ENCODE measurements around the gene CACNA1C.

CACNA1C gene

DNA sequence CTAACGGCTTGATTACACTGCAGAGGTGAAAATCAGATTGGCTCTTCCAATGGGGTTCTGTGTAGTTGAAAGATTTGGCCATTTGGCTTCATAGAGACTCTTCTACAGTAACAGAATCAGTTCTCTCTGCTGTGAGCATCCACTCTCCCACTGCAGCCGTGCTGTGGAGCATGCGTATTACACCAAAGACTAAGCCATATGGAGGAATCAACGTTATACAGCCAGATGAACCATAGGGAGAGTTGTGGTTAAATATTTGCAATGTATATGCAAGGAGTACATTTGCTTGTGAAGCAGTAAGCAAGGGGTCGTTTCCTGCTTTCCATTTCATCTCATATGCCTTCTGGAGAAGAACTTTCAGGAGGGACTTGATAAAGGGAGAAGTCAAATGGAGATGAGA is 410.9 kb downstream of the CACNA1C start:
- H3K27me3 ChIP-seq (ENCODE audit: low read depth, low read length): no peaks in the 10 kb centered on the region

DNA sequence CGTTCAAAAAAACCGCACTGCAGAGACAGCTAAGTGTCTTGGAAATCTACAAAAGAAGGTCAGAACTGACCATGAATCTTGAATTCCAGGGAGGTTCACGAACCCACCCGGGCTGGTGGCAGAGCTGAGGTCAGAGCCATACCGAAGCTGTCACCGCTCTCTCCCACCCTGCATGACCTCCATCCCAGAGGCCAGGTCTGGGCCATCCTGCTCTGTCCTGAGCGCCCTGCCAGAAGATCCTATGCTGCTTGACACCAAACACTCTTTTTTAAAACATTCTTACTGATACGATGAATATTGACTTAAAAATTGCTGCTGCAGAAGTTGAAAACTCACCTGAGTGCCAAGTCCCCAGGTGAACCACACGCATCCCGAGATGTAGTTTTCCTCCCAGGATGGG is 412.9 kb downstream of the CACNA1C start:
- Histone ChIP-seq H3K27ac (ENCODE audit: low read length) (no peak overlapping the region), H3K4me1 (ENCODE audit: control insufficient read depth in 1 of 2, insufficient read depth in 2 of 2, low read length in 2 of 2) (no peaks in the 10 kb centered on the region), H3K4me3 (ENCODE audit: low read depth in 1 of 2, low read length in 2 of 2) (no peak overlapping the region), H3K27me3 (ENCODE audit: low read depth, low read length) (no peaks in the 10 kb centered on the region), H3K9me3 (ENCODE audit: control insufficient read depth in 1 of 2, low read length in 2 of 2) (no peaks in the 10 kb centered on the region), H3K36me3 (ENCODE audit: control insufficient read depth in 1 of 2, insufficient read depth in 2 of 2, low read length in 2 of 2) (peaks cover 0 to 4% of the 10 kb centered on the region in 2 donors)

More for the DNA sequence above, 410.9 kb downstream of the CACNA1C start:
- Histone ChIP-seq H3K4me1 (ENCODE audit: control insufficient read depth in 1 of 2, insufficient read depth in 2 of 2, low read length in 2 of 2) (no peaks in the 10 kb centered on the region), H3K27ac (ENCODE audit: low read length) (no peak overlapping the region), H3K4me3 (ENCODE audit: low read depth in 1 of 2, low read length in 2 of 2) (no peak overlapping the region), H3K9me3 (ENCODE audit: control insufficient read depth in 1 of 2, low read length in 2 of 2) (no peaks in the 10 kb centered on the region), H3K36me3 (ENCODE audit: control insufficient read depth in 1 of 2, insufficient read depth in 2 of 2, low read length in 2 of 2) (peaks cover 0 to 4% of the 10 kb centered on the region in 2 donors)

DNA sequence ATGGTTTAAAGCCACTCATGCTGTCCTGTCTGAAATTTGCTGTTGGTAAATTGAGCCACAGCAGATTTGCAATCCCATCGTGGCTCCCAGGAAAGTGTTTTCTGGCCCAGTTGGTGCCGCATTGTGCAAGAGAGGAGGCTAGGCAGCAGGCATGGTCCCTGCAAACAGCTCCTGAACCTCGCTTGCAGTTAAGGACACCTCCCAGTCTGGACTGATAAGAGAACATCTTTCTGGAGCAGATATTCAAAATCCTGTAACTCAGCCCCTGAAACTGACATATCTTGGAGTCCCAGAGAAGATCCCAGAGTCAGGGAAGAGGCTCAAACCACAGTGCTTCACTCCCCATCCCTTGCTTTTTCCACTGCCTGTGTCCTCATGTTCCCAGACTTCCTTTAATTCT is 413.4 kb downstream of the CACNA1C start:
- Histone ChIP-seq H3K27me3 (ENCODE audit: low read depth, low read length) (no peaks in the 10 kb centered on the region), H3K4me3 (ENCODE audit: low read depth in 1 of 2, low read length in 2 of 2) (no peak overlapping the region), H3K36me3 (ENCODE audit: control insufficient read depth in 1 of 2, insufficient read depth in 2 of 2, low read length in 2 of 2) (peaks cover 0 to 4% of the 10 kb centered on the region in 2 donors), H3K27ac (ENCODE audit: low read length) (no peak overlapping the region), H3K4me1 (ENCODE audit: control insufficient read depth in 1 of 2, insufficient read depth in 2 of 2, low read length in 2 of 2) (no peaks in the 10 kb centered on the region), H3K9me3 (ENCODE audit: control insufficient read depth in 1 of 2, low read length in 2 of 2) (no peaks in the 10 kb centered on the region)

DNA sequence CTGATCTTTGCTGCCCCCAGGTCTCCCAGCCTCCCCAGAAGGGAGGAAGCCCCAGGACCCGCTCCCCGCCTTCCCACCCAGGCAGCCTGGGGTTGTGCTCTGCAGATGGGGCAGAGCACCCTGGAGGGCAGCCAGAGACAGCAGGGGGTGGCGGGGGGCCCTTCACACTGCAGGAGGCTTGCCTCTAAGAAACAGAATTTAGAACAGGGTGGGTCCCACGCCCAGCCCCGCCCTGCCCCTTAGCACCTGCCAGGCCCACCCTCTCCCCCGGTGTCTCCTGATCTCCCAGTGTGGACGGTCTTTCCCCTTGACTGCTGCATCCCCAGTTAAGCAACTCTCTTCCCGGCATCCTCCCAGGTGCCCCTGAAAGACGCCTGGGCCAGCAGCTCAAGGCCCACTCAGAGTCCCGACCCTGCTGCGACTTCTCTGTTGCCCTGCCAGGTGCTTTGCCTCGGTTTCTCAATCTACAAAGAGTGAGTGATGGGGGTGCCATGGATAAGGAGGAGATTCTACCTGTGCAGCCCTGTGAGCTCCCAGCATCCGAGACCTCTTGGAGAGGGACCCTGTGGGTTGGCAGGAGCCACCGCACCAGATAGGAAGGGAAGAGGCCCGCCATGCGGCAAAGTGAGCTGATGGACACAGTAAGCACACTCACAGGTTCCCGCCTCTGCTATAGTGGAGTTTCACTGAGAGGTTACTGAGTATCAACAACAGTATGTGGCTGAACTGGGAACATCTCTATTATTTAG is 414.8 kb downstream of the CACNA1C start:
- Histone ChIP-seq H3K9me3 (ENCODE audit: control insufficient read depth in 1 of 2, low read length in 2 of 2) (no peaks in the 10 kb centered on the region), H3K27me3 (ENCODE audit: low read depth, low read length) (no peaks in the 10 kb centered on the region), H3K4me3 (ENCODE audit: low read depth in 1 of 2, low read length in 2 of 2) (no peak overlapping the region), H3K36me3 (ENCODE audit: control insufficient read depth in 1 of 2, insufficient read depth in 2 of 2, low read length in 2 of 2) (no peaks in the 10 kb centered on the region), H3K4me1 (ENCODE audit: control insufficient read depth in 1 of 2, insufficient read depth in 2 of 2, low read length in 2 of 2) (no peaks in the 10 kb centered on the region), H3K27ac (ENCODE audit: low read length) (no peak overlapping the region)

DNA sequence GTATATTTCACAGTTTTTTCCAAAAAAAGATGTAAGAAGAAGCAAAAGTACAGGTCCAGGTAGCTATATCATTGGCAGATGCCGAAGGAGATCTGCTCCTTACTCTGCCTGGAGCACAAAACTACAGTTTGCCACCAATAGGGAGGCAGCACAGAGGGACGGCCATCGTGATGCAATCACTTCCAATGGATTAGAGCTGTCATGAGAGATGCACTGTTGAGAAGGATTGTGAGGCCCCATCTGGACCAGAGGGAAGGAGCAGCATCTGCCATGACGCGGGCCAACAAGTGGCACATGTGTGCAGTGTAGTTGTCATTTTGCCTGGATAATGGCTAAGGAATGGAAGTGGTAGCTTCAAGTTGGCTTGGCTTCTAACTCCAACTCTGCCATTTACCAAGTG is 423.2 kb downstream of the CACNA1C start:
- Histone ChIP-seq H3K4me1 (ENCODE audit: control insufficient read depth in 1 of 2, insufficient read depth in 2 of 2, low read length in 2 of 2) (no peaks in the 10 kb centered on the region), H3K9me3 (ENCODE audit: control insufficient read depth in 1 of 2, low read length in 2 of 2) (no peaks in the 10 kb centered on the region), H3K27me3 (ENCODE audit: low read depth, low read length) (no peaks in the 10 kb centered on the region), H3K27ac (ENCODE audit: low read length) (no peak overlapping the region), H3K4me3 (ENCODE audit: low read depth in 1 of 2, low read length in 2 of 2) (no peak overlapping the region), H3K36me3 (ENCODE audit: control insufficient read depth in 1 of 2, insufficient read depth in 2 of 2, low read length in 2 of 2) (no peaks in the 10 kb centered on the region)

DNA sequence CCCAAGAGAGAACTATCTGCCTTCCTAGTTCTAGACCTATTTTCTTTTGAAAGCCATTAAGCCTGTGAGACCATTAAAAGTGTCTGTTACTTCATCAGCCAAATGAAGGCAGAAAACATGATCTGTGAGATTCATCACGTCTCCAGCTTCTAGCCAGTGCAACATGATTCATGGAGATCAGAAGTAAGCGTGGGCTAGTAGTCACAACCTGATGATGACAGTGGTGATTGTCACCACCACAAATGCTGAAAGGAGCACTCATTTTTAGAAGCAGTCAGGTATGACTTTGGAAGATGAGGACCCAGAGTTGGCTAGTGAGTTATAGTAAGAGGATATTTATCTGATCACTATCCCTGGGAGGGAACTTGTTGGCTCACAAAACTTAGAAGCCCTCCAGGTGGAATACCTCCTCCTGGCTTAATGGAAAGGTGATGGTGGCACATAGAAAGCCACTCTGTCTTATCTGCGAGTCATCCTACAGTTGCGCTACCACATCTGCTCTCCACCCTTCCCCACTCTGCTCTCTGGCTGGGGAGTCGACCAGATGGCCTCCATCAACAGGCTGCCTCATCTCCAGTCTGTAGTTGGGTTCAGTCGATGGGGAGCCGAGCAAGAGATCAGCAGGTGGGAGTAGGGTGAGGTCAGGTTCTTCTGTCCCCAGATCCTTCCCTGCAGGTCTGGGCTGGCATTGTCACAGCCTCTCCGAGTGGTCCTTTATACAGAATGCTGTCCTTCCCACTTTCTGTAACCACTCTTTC is 424.4 kb downstream of the CACNA1C start:
- Histone ChIP-seq H3K4me1 (ENCODE audit: control insufficient read depth in 1 of 2, insufficient read depth in 2 of 2, low read length in 2 of 2) (no peaks in the 10 kb centered on the region), H3K4me3 (ENCODE audit: low read depth in 1 of 2, low read length in 2 of 2) (no peak overlapping the region), H3K27ac (ENCODE audit: low read length) (no peak overlapping the region), H3K27me3 (ENCODE audit: low read depth, low read length) (no peaks in the 10 kb centered on the region), H3K9me3 (ENCODE audit: control insufficient read depth in 1 of 2, low read length in 2 of 2) (no peaks in the 10 kb centered on the region), H3K36me3 (ENCODE audit: control insufficient read depth in 1 of 2, insufficient read depth in 2 of 2, low read length in 2 of 2) (no peaks in the 10 kb centered on the region)

DNA sequence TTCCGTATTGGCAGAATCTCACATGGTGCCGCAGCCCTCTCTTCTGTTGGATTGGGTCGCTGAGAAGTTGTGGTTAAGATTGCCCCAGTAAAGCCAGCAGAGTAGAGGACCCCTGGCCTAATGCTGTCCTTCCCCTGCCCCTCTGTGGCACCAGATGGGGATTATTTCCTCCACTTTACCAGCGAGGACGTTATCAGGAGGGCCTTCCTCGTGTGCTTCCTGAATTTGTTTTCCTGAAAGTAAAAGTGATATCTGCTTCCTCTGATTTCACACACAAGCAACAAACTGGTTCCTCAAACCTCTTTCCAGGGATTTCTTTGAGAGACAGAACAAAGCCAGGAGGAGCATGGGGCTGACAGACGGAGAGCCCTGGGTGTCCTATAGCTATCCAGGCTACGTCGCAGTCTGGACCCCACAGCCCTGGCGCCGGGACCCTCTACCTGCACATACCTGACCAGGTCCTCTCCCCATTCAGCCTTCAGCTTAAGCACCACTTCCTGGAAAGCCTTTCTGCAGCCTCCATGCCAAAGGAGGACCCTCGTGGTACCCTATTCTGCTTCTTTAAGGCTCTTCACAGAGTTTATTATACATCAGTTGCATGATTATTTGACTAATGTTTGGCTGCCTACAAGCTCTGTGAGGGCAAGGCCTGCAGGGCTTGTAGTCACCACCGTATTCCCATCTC is 427.2 kb downstream of the CACNA1C start:
- H3K27ac ChIP-seq (ENCODE audit: low read length): no peak overlapping the region
- peaks cover 0 to 7% of the 10 kb centered on the region in 2 donors for H3K4me1 ChIP-seq (ENCODE audit: control insufficient read depth in 1 of 2, insufficient read depth in 2 of 2, low read length in 2 of 2)
- H3K4me3 ChIP-seq (ENCODE audit: low read depth in 1 of 2, low read length in 2 of 2): no peak overlapping the region
- H3K36me3 ChIP-seq (ENCODE audit: control insufficient read depth in 1 of 2, insufficient read depth in 2 of 2, low read length in 2 of 2): no peaks in the 10 kb centered on the region
- no peaks in the 10 kb centered on the region for H3K9me3 ChIP-seq (ENCODE audit: control insufficient read depth in 1 of 2, low read length in 2 of 2)
- no peaks in the 10 kb centered on the region for H3K27me3 ChIP-seq (ENCODE audit: low read depth, low read length)

DNA sequence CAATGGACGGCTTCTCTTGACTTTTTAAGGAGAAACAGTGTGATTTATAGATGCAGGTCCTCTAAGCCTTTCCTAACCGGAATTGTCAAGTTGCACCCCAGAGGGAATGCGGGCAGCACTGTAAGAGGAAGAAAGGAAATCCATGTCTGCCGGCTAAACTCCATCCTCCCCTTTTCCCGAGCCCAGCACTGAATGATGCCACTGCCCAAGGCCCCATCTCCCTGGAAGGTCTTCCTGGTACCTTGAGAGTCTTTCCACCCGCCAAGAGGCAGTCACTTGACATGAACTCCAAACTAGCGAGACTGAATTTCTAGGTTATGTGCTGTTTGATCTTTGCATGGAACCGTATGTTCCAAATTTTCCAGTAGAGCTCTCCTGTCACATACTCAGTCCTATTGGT is 428.6 kb downstream of the CACNA1C start:
- Histone ChIP-seq H3K36me3 (ENCODE audit: control insufficient read depth in 1 of 2, insufficient read depth in 2 of 2, low read length in 2 of 2) (no peaks in the 10 kb centered on the region), H3K4me3 (ENCODE audit: low read depth in 1 of 2, low read length in 2 of 2) (no peak overlapping the region), H3K4me1 (ENCODE audit: control insufficient read depth in 1 of 2, insufficient read depth in 2 of 2, low read length in 2 of 2) (peaks cover 0 to 7% of the 10 kb centered on the region in 2 donors), H3K27ac (ENCODE audit: low read length) (no peak overlapping the region), H3K27me3 (ENCODE audit: low read depth, low read length) (no peaks in the 10 kb centered on the region), H3K9me3 (ENCODE audit: control insufficient read depth in 1 of 2, low read length in 2 of 2) (no peaks in the 10 kb centered on the region)

DNA sequence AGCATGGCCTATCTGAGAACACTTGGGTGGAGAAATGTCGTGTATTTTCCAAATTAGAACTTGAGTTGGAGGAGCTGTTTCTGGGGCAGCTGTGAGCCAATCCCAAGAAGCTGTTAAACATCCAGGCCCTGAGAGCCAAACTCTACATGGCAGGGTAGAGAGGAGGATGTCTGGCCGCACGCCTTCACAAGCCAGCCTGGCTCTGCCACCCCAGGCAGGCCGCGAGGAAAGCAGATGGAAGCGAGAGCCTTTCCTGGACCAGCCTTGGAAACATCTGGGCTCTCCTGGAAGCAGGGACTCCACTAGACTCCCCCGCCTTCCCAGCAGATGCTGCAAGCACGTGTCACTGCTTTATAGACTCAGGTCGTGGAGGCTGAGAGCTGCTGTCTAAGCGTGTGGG is 429.2 kb downstream of the CACNA1C start:
- H3K36me3 ChIP-seq (ENCODE audit: control insufficient read depth in 1 of 2, insufficient read depth in 2 of 2, low read length in 2 of 2): no peaks in the 10 kb centered on the region
- H3K4me3 ChIP-seq (ENCODE audit: low read depth in 1 of 2, low read length in 2 of 2): no peak overlapping the region
- H3K27me3 ChIP-seq (ENCODE audit: low read depth, low read length): no peaks in the 10 kb centered on the region
- H3K4me1 ChIP-seq (ENCODE audit: control insufficient read depth in 1 of 2, insufficient read depth in 2 of 2, low read length in 2 of 2): peaks cover 0 to 7% of the 10 kb centered on the region in 2 donors
- H3K9me3 ChIP-seq (ENCODE audit: control insufficient read depth in 1 of 2, low read length in 2 of 2): no peaks in the 10 kb centered on the region
- no peak overlapping the region for H3K27ac ChIP-seq (ENCODE audit: low read length)

DNA sequence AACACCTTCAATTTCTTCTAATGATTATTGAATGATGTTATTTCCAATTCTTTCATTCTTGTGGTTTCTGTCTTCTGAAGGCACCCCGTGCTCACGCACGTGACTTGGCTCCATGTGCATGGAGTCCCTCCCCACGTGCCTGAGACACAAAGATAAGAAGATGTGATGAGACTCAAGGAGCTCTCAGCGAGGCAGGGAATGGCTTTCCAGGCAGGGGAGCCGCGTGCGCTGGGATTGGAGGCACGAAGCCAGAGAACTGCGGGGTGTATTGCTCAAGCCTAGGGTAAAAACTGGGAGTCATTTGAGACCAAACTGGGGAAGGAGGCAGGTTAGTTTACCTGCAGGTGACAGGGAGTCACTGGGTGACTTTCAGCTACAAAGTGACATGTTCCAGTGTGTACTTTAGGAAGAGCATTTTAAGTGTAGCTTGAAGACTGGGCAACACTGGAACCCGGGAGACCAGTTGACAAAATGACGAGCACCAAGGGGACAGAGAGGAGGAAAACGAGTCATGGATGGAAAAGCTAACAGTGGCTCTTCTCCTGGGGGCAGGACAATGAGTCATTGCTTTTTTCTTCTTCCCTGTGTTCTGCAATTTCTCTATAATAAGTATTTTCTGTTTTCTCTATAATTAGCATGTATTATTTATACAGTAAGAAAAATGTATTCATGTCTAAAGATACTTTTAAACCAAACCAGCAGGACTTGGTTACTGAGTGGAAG is 430.3 kb downstream of the CACNA1C start:
- no peaks in the 10 kb centered on the region for H3K36me3 ChIP-seq (ENCODE audit: control insufficient read depth in 1 of 2, insufficient read depth in 2 of 2, low read length in 2 of 2)
- H3K27me3 ChIP-seq (ENCODE audit: low read depth, low read length): no peaks in the 10 kb centered on the region
- peaks cover 0 to 7% of the 10 kb centered on the region in 2 donors for H3K4me1 ChIP-seq (ENCODE audit: control insufficient read depth in 1 of 2, insufficient read depth in 2 of 2, low read length in 2 of 2)
- no peak overlapping the region for H3K4me3 ChIP-seq (ENCODE audit: low read depth in 1 of 2, low read length in 2 of 2)
- no peak overlapping the region for H3K27ac ChIP-seq (ENCODE audit: low read length)
- no peaks in the 10 kb centered on the region for H3K9me3 ChIP-seq (ENCODE audit: control insufficient read depth in 1 of 2, low read length in 2 of 2)

DNA sequence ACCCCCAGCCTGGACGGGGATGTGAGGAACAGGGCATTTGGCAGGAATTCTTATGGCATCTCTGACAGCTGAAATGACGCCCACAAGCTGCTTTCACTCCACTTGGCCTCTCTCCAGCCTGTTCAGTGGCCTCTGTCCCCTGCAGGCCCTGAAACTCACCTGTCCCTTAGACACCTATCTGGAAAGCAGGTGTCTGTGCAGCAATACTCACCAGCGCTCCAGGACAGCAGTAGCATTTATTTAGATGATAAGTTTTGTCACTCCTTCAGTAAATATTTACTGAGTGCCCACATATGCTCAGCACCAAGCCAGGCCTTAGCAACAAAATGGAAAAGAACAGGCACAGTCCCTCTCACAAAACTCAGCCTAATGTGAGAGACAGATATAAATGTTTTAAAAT is 430.9 kb downstream of the CACNA1C start:
- H3K4me3 ChIP-seq (ENCODE audit: low read depth in 1 of 2, low read length in 2 of 2): no peak overlapping the region
- H3K27ac ChIP-seq (ENCODE audit: low read length): no peak overlapping the region
- no peaks in the 10 kb centered on the region for H3K36me3 ChIP-seq (ENCODE audit: control insufficient read depth in 1 of 2, insufficient read depth in 2 of 2, low read length in 2 of 2)
- H3K27me3 ChIP-seq (ENCODE audit: low read depth, low read length): no peaks in the 10 kb centered on the region
- peaks cover 0 to 11% of the 10 kb centered on the region in 2 donors for H3K4me1 ChIP-seq (ENCODE audit: control insufficient read depth in 1 of 2, insufficient read depth in 2 of 2, low read length in 2 of 2)
- H3K9me3 ChIP-seq (ENCODE audit: control insufficient read depth in 1 of 2, low read length in 2 of 2): no peaks in the 10 kb centered on the region

Data from muscle layer of duodenum (tissue), 2 donors.